ENCODE results near the gene GALNT5.

The GALNT5 gene

GRCh38 chr2:157348291-157348921 is 90.9 kb downstream of the GALNT5 start:
- peaks cover 4% of the 10 kb centered on the region; the same call in 1 of the 2 replicates for H3K9me3 ChIP-seq (ENCODE audit: insufficient read depth, low read length)
- H3K4me3 ChIP-seq (ENCODE audit: low read length) = no peak overlapping the region
- no peak overlapping the region for H2AFZ ChIP-seq (ENCODE audit: low read depth, low read length)
- H3K27ac ChIP-seq (ENCODE audit: low read length) = no peak overlapping the region
- H3K36me3 ChIP-seq (replicated peaks; ENCODE audit: low read depth, low read length) = no peaks in the 10 kb centered on the region
- no peaks in the 10 kb centered on the region for H3K79me2 ChIP-seq (ENCODE audit: low read length)
- no peak overlapping the region for H3K9ac ChIP-seq (ENCODE audit: low read length)
- H3K4me2 ChIP-seq (ENCODE audit: low read length) = no peak overlapping the region
- no peak for TF ChIP-seq CTCF (IDR thresholded peaks at IDR 0.05; ENCODE audit: low read depth, low read length)
- TF ChIP-seq EZH2phosphoT487 (IDR thresholded peaks at IDR 0.05; ENCODE audit: low read depth) = no peak
- no peaks in the 10 kb centered on the region for H4K20me1 ChIP-seq (ENCODE audit: insufficient read depth, low read length)
- H3K4me1 ChIP-seq (ENCODE audit: low read length) = no peaks in the 10 kb centered on the region
- H3K27me3 ChIP-seq (ENCODE audit: low read depth, low read length) = no peaks in the 10 kb centered on the region

- Histone ChIP-seq H3K36me3 (replicated peaks; ENCODE audit: low read depth, low read length) (no peaks in the 10 kb centered on the region), H3K27ac (ENCODE audit: low read length) (no peak overlapping the region), H3K4me1 (ENCODE audit: low read length) (no peaks in the 10 kb centered on the region), H3K4me3 (ENCODE audit: low read length) (no peak overlapping the region), H3K9ac (ENCODE audit: low read length) (no peak overlapping the region), H2AFZ (ENCODE audit: low read depth, low read length) (no peak overlapping the region), H3K4me2 (ENCODE audit: low read length) (no peak overlapping the region), H3K27me3 (ENCODE audit: low read depth, low read length) (no peaks in the 10 kb centered on the region), H4K20me1 (ENCODE audit: insufficient read depth, low read length) (no peaks in the 10 kb centered on the region), H3K9me3 (ENCODE audit: insufficient read depth, low read length) (0 out of 2 replicates have a peak, but pooled peaks cover 4% of the 10 kb centered on the region), H3K79me2 (ENCODE audit: low read length) (no peaks in the 10 kb centered on the region)
- TF ChIP-seq EZH2phosphoT487 (IDR thresholded peaks at IDR 0.05; ENCODE audit: low read depth) (no peak), CTCF (IDR thresholded peaks at IDR 0.05; ENCODE audit: low read depth, low read length) (no peak)
Measured at GRCh38 chr2:157349949-157350515, 92.5 kb downstream of the GALNT5 start.

- no peaks in the 10 kb centered on the region for H3K27me3 ChIP-seq (ENCODE audit: low read depth, low read length)
- H3K9me3 ChIP-seq (ENCODE audit: insufficient read depth, low read length) = no peaks in the 10 kb centered on the region
- H4K20me1 ChIP-seq (ENCODE audit: insufficient read depth, low read length) = no peaks in the 10 kb centered on the region
- H3K4me1 ChIP-seq (ENCODE audit: low read length) = peaks cover 21% of the 10 kb centered on the region
- H3K9ac ChIP-seq (ENCODE audit: low read length) = no peak overlapping the region
- peaks cover 5% of the 10 kb centered on the region for H3K36me3 ChIP-seq (replicated peaks; ENCODE audit: low read depth, low read length)
- H3K4me3 ChIP-seq (ENCODE audit: low read length) = no peak overlapping the region
- H3K4me2 ChIP-seq (ENCODE audit: low read length) = no peak overlapping the region
- no peak overlapping the region for H2AFZ ChIP-seq (ENCODE audit: low read depth, low read length)
- H3K79me2 ChIP-seq (ENCODE audit: low read length) = no peaks in the 10 kb centered on the region
- no peak overlapping the region for H3K27ac ChIP-seq (ENCODE audit: low read length)
- no peak for TF ChIP-seq CTCF (IDR thresholded peaks at IDR 0.05; ENCODE audit: low read depth, low read length)
- no peak for TF ChIP-seq EZH2phosphoT487 (IDR thresholded peaks at IDR 0.05; ENCODE audit: low read depth)
Measured at GRCh38 chr2:157355618-157356017, 98.1 kb downstream of the GALNT5 start.

- H2AFZ ChIP-seq (ENCODE audit: low read depth, low read length) = no peak overlapping the region
- TF ChIP-seq EZH2phosphoT487 (IDR thresholded peaks at IDR 0.05; ENCODE audit: low read depth) (no peak), CTCF (IDR thresholded peaks at IDR 0.05; ENCODE audit: low read depth, low read length) (no peak)
- H3K4me1 ChIP-seq (ENCODE audit: low read length) = peaks cover 33% of the 10 kb centered on the region
- H3K27ac ChIP-seq (ENCODE audit: low read length) = no peak overlapping the region
- no peaks in the 10 kb centered on the region for H3K27me3 ChIP-seq (ENCODE audit: low read depth, low read length)
- peak overlapping the region; percentile 35 for H3K4me2 ChIP-seq (ENCODE audit: low read length)
- H3K9me3 ChIP-seq (ENCODE audit: insufficient read depth, low read length) = no peaks in the 10 kb centered on the region
- H3K9ac ChIP-seq (ENCODE audit: low read length) = no peak overlapping the region
- H3K79me2 ChIP-seq (ENCODE audit: low read length) = no peaks in the 10 kb centered on the region
- H3K4me3 ChIP-seq (ENCODE audit: low read length) = no peak overlapping the region
- no peaks in the 10 kb centered on the region for H4K20me1 ChIP-seq (ENCODE audit: insufficient read depth, low read length)
- H3K36me3 ChIP-seq (replicated peaks; ENCODE audit: low read depth, low read length) = peaks cover 12% of the 10 kb centered on the region
Measured at GRCh38 chr2:157359628-157360027, 102.1 kb downstream of the GALNT5 start.

Data from OCI-LY3 (cell line).